ENCODE data around the gene RNF4. TPM values are rescaled to one million over a fixed set of nuclear protein-coding genes. Genes with fewer than 3 reads are reported as not detected.

Gene RNF4
- total RNA-seq, 1 experiment from 2014 or later, result 113 TPM

DNA sequence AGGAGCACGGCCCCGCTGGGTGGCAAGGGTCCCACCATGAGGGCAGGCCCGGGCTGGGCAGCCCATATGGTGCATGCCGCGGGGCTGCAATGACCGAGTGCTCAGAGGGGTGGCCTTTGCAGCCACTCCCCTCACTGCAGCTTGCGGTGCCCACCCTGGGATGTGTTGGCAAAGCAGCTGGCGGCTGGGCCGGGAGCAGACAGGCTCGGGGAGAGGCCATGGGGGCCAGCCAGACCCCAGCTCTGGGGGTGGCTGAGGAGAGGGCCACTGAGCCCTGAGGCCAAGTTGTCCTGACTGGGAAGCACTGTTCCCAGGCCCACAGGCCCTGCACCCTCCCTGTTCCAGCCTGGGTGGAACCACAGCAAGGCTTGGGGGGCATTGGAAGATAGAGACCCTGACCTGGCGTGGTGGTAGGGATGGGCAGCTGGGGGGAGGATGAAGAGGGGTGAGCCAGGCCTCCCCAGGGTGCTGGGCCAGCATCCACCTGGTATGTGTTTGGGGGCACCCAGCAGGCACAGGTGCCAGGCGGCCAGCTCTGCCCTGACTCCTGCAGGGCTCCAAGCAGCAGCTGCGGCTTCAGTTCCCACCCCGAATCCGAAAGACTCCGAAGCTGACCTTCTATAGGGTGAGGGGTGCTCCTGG is 18.4 kb upstream of the RNF4 start:
- H3K27ac ChIP-seq (ENCODE audit: low read depth, low read length, poor library complexity, severe bottlenecking), result no peak overlapping the region
- no peak for DNase-seq (ENCODE audit: low spot score)
- H3K9me3 ChIP-seq (ENCODE audit: low read depth, low read length, poor library complexity, severe bottlenecking), result no peaks in the 10 kb centered on the region
- intact Hi-C loops (cut with micrococcal nuclease; ENCODE audit: unreplicated experiment), result no loop called here
- H3K4me1 ChIP-seq (ENCODE audit: insufficient read depth, low read length, poor library complexity, severe bottlenecking), result no peaks in the 10 kb centered on the region
- H3K36me3 ChIP-seq (ENCODE audit: insufficient read depth, low read length, poor library complexity, severe bottlenecking), result no peaks in the 10 kb centered on the region
- TF ChIP-seq, protein P1, sequence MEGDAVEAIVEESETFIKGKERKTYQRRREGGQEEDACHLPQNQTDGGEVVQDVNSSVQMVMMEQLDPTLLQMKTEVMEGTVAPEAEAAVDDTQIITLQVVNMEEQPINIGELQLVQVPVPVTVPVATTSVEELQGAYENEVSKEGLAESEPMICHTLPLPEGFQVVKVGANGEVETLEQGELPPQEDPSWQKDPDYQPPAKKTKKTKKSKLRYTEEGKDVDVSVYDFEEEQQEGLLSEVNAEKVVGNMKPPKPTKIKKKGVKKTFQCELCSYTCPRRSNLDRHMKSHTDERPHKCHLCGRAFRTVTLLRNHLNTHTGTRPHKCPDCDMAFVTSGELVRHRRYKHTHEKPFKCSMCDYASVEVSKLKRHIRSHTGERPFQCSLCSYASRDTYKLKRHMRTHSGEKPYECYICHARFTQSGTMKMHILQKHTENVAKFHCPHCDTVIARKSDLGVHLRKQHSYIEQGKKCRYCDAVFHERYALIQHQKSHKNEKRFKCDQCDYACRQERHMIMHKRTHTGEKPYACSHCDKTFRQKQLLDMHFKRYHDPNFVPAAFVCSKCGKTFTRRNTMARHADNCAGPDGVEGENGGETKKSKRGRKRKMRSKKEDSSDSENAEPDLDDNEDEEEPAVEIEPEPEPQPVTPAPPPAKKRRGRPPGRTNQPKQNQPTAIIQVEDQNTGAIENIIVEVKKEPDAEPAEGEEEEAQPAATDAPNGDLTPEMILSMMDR (conservative IDR thresholded peaks at IDR 0.05; ENCODE audit: low read depth, low read length), result no peak
- TF ChIP-seq EZH2 (IDR thresholded peaks at IDR 0.05; ENCODE audit: borderline replicate concordance, low read depth, low read length, poor library complexity, severe bottlenecking), result no peak
- CTCF ChIA-PET, result no interaction called here
- BruUV-seq (replicated peaks), result no TSS peak
- POLR2A ChIA-PET (ENCODE audit: low non-redundant PET), result no interaction called here
- no peaks in the 10 kb centered on the region for H3K27me3 ChIP-seq (replicated peaks; ENCODE audit: insufficient read depth, low read depth, low read length, poor library complexity)
- no peak overlapping the region for H3K4me3 ChIP-seq (ENCODE audit: low read depth, low read length, poor library complexity, severe bottlenecking)

DNA sequence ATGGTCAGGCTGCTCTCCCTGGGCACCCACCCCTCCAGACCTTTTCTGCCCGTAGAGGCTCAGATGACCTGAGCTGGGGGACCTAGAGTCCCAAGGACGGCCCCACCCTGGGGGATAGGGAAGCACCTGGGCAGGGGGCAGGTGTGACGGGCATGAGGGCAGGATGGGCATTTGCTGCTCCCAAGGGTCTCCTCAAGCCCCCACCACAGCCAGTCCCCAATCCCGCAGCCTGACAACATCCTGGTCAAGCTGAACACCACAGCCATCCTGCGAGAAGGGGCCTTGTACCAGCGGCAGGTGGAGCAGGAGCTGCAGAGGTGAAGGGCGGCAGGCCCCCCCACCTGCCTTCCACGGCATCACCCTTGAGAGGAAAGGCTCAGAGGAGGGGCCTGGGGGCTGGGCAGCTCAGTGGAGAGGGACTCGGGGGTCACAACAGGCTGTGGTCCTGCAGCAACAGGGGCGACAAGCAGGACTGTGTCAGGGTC is 17.8 kb upstream of the RNF4 start:
- H3K4me1 ChIP-seq (ENCODE audit: insufficient read depth, low read length, poor library complexity, severe bottlenecking), result no peaks in the 10 kb centered on the region
- no peaks in the 10 kb centered on the region for H3K36me3 ChIP-seq (ENCODE audit: insufficient read depth, low read length, poor library complexity, severe bottlenecking)
- no TSS peak for BruUV-seq (replicated peaks)
- no peak for TF ChIP-seq EZH2 (IDR thresholded peaks at IDR 0.05; ENCODE audit: borderline replicate concordance, low read depth, low read length, poor library complexity, severe bottlenecking)
- TF ChIP-seq, protein P1 (conservative IDR thresholded peaks at IDR 0.05; ENCODE audit: low read depth, low read length), result no peak
- no peak for DNase-seq (ENCODE audit: low spot score)
- H3K27me3 ChIP-seq (replicated peaks; ENCODE audit: insufficient read depth, low read depth, low read length, poor library complexity), result no peaks in the 10 kb centered on the region
- H3K9me3 ChIP-seq (ENCODE audit: low read depth, low read length, poor library complexity, severe bottlenecking), result no peaks in the 10 kb centered on the region
- H3K27ac ChIP-seq (ENCODE audit: low read depth, low read length, poor library complexity, severe bottlenecking), result no peak overlapping the region
- CTCF ChIA-PET, result no interaction called here
- no peak overlapping the region for H3K4me3 ChIP-seq (ENCODE audit: low read depth, low read length, poor library complexity, severe bottlenecking)
- POLR2A ChIA-PET (ENCODE audit: low non-redundant PET), result no interaction called here
- intact Hi-C loops (cut with micrococcal nuclease; ENCODE audit: unreplicated experiment), result no loop called here

DNA sequence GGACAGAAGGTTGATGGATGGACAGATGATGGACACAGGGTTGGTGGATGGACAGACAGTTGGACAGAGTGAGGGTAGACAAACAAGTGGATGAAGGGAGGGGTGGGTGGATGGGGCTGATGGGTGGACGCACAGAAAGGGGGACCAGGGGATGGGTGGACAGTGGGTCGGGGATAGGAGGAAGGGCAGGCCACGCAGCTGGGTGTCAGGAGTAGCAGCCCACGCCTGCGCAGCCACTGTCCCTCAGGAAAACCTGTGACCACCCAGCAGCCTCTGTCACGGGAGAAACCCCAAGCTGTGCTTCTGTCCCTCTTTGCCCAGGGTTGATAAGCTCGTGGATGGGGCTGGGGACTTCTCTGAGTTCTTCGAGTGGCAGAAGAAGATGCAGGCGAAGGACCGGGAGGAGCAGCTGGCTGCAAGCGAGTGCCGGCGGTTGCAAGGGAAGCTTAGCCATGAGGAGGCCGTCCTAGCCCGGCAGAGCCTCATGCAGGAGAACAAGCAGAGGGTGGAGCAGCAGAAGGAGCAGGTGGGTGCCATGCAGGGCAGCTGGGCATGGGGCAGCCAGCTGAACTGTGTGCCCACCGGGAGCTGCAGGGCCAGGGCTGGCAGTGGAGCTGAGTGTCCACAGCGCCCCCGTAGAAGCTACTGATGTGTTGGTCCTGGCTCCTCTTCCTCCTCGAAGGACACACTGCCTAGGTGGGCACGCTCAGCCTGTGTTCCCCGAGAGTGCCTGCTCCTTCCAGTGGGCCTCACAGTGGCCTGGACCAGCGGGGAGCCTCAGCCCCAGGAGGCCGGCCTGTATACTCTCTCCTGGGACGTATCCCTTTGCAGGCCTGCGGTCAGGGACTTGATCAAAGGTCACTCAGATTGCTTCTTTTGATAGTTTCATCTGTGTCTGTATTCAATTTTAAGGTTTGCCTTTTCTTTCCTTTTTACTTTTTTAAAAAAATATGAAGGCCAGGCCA is 16.8 kb upstream of the RNF4 start:
- Histone ChIP-seq H3K4me1 (ENCODE audit: insufficient read depth, low read length, poor library complexity, severe bottlenecking) (no peaks in the 10 kb centered on the region), H3K36me3 (ENCODE audit: insufficient read depth, low read length, poor library complexity, severe bottlenecking) (no peaks in the 10 kb centered on the region), H3K27me3 (replicated peaks; ENCODE audit: insufficient read depth, low read depth, low read length, poor library complexity) (no peaks in the 10 kb centered on the region), H3K9me3 (ENCODE audit: low read depth, low read length, poor library complexity, severe bottlenecking) (no peaks in the 10 kb centered on the region), H3K27ac (ENCODE audit: low read depth, low read length, poor library complexity, severe bottlenecking) (no peak overlapping the region), H3K4me3 (ENCODE audit: low read depth, low read length, poor library complexity, severe bottlenecking) (no peak overlapping the region)
- BruUV-seq (replicated peaks), result no TSS peak
- no peak for DNase-seq (ENCODE audit: low spot score)
- CTCF ChIA-PET, result no interaction called here
- POLR2A ChIA-PET (ENCODE audit: low non-redundant PET), result no interaction called here
- TF ChIP-seq EZH2 (IDR thresholded peaks at IDR 0.05; ENCODE audit: borderline replicate concordance, low read depth, low read length, poor library complexity, severe bottlenecking), result no peak
- TF ChIP-seq, protein P1 (conservative IDR thresholded peaks at IDR 0.05; ENCODE audit: low read depth, low read length), result no peak
- intact Hi-C loops (cut with micrococcal nuclease; ENCODE audit: unreplicated experiment), result no loop called here
